IMR-90 (cell line): ENCODE measurements around the gene CCDC171. TPM values are rescaled to one million over a fixed set of nuclear protein-coding genes. Genes with fewer than 3 reads are reported as not detected.

Source experiments
- ATAC-seq: fragments of 200-7000 bp; cut with Tn5 transposase; 2 replicates; pipeline ENCODE4 v1.9.1; 2020; ENCODE audit warnings: low read depth, mild to moderate bottlenecking, moderate library complexity
- BruUV-seq: library from RNA; stranded (reverse); fragments of 400-500 nt; replicated peaks from 2 replicates; lab custom pipeline; 2021; lab: Mats Ljungman, UMichigan
- CTCF ChIA-PET: fragments of 300-600 bp; formaldehyde crosslinking; extraction: SDS; loops from one replicate; lab custom pipeline; 2021; ENCODE audit warnings: antibody characterized with exemption; lab: Yijun Ruan, JAX
- POLR2A ChIA-PET: fragments of 300-600 bp; sonication (Branson Sonifier 250); formaldehyde crosslinking; loops from one replicate; lab custom pipeline; 2022; ENCODE audit warnings: antibody characterized with exemption; ENCODE audit not compliant: unreplicated experiment; lab: Charles Lee
- DNase-seq: peaks from one replicate; pipeline ENCODE4 v3.0.0; 2013
- H2AFZ ChIP-seq: replicated peaks from 2 replicates; pipeline ENCODE3; 2013; ENCODE audit warnings: low read length, mild to moderate bottlenecking; ENCODE audit not compliant: poor library complexity
- H2AK5ac ChIP-seq: 2 replicates; pipeline ENCODE4 v1.6.1; 2013; ENCODE audit warnings: low read depth, low read length, inconsistent platforms
- H2AK9ac ChIP-seq: replicated peaks from 2 replicates; pipeline ENCODE3; 2013; ENCODE audit warnings: mild to moderate bottlenecking, low read depth, low read length, moderate library complexity; ENCODE audit not compliant: poor library complexity
- H2BK120ac ChIP-seq: 2 replicates; pipeline ENCODE4 v1.6.1; 2013; ENCODE audit warnings: low read depth, low read length, inconsistent platforms
- H2BK15ac ChIP-seq: 3 replicates; pipeline ENCODE4 v1.6.1; 2013; ENCODE audit warnings: low read depth, low read length, inconsistent platforms
- H2BK20ac ChIP-seq: 2 replicates; pipeline ENCODE4 v1.6.1; 2013; ENCODE audit warnings: low read depth, mild to moderate bottlenecking, inconsistent platforms, low read length, moderate library complexity
- H2BK5ac ChIP-seq: 2 replicates; pipeline ENCODE4 v1.6.1; 2013; ENCODE audit warnings: mild to moderate bottlenecking, low read depth, low read length, inconsistent platforms; ENCODE audit not compliant: poor library complexity, severe bottlenecking
- H3K14ac ChIP-seq: replicated peaks from 2 replicates; pipeline ENCODE4 v1.6.1; 2013; ENCODE audit warnings: low read depth, low read length, inconsistent platforms
- H3K18ac ChIP-seq: 2 replicates; pipeline ENCODE4 v1.6.1; 2013; ENCODE audit warnings: low read depth, low read length, control low read depth
- H3K23ac ChIP-seq: 2 replicates; pipeline ENCODE4 v1.6.1; 2013; ENCODE audit warnings: low read depth, low read length, inconsistent platforms
- H3K27ac ChIP-seq: 2 replicates; pipeline ENCODE4 v1.5.1; 2013; ENCODE audit warnings: mild to moderate bottlenecking, control low read depth, low read length; ENCODE audit not compliant: insufficient read depth
- H3K27me3 ChIP-seq: 2 replicates; pipeline ENCODE4 v1.6.1; 2013; ENCODE audit warnings: low read length; ENCODE audit not compliant: control insufficient read depth, insufficient read depth
- H3K36me3 ChIP-seq: 2 replicates; pipeline ENCODE4 v1.6.1; 2013; ENCODE audit warnings: low read length, mixed read lengths; ENCODE audit not compliant: control insufficient read depth, insufficient read depth
- H3K4ac ChIP-seq: 2 replicates; pipeline ENCODE4 v1.6.1; 2013; ENCODE audit warnings: low read depth, low read length, inconsistent platforms
- H3K4me1 ChIP-seq: 2 replicates; pipeline ENCODE4 v1.6.1; 2013; ENCODE audit warnings: low read length, mixed read lengths; ENCODE audit not compliant: control insufficient read depth, insufficient read depth
- H3K4me2 ChIP-seq: 2 replicates; pipeline ENCODE4 v1.6.1; 2013; ENCODE audit warnings: low read depth, mild to moderate bottlenecking, control low read depth, low read length, moderate library complexity
- H3K4me3 ChIP-seq: 2 replicates; pipeline ENCODE4 v1.5.1; 2013; ENCODE audit warnings: low read depth, mild to moderate bottlenecking, control low read depth, low read length, moderate library complexity; ENCODE audit not compliant: insufficient read depth
- H3K56ac ChIP-seq: 2 replicates; pipeline ENCODE4 v1.6.1; 2013; ENCODE audit warnings: low read length, inconsistent platforms; ENCODE audit not compliant: insufficient read depth; ENCODE audit errors: extremely low read depth
- H3K79me1 ChIP-seq, 2 experiments: 2 replicates each; pipeline ENCODE4 v1.6.1; 2013; ENCODE audit warnings: low read length in 2 of 2, inconsistent platforms in 1 of 2, low read depth in 1 of 2
- H3K9ac ChIP-seq: 2 replicates; pipeline ENCODE4 v1.6.1; 2013; ENCODE audit warnings: low read depth, low read length, control low read depth
- H3K9me1 ChIP-seq: 2 replicates; pipeline ENCODE4 v1.6.1; 2013; ENCODE audit warnings: low read length, inconsistent platforms; ENCODE audit not compliant: insufficient read depth
- H3K9me3 ChIP-seq: 2 replicates; pipeline ENCODE4 v1.6.1; 2013; ENCODE audit warnings: low read length; ENCODE audit not compliant: control insufficient read depth, insufficient read depth
- H4K20me1 ChIP-seq: 2 replicates; pipeline ENCODE4 v1.6.1; 2013; ENCODE audit warnings: low read length, inconsistent platforms; ENCODE audit not compliant: insufficient read depth
- H4K5ac ChIP-seq: 2 replicates; pipeline ENCODE4 v1.6.1; 2013; ENCODE audit warnings: mild to moderate bottlenecking, low read depth, low read length, control low read depth
- H4K8ac ChIP-seq, 2 experiments: 2 replicates each; pipeline ENCODE4 v1.6.1; 2013; ENCODE audit warnings: low read depth in 2 of 2, low read length in 2 of 2, control low read depth in 1 of 2, inconsistent platforms in 1 of 2
- H4K91ac ChIP-seq: 2 replicates; pipeline ENCODE4 v1.6.1; 2013; ENCODE audit warnings: low read depth, low read length, inconsistent platforms; ENCODE audit not compliant: insufficient read depth
- BHLHE40 ChIP-seq: fragments of 150-350 bp; IDR thresholded peaks from 2 replicates; pipeline ENCODE4 v1.6.1; 2016; ENCODE audit warnings: mild to moderate bottlenecking, low read depth, low read length
- CEBPB ChIP-seq: IDR thresholded peaks from 2 replicates; pipeline ENCODE4 v1.6.1; 2012; ENCODE audit warnings: low read depth, low read length, improper control_type of control experiment
- CHD1 ChIP-seq: IDR thresholded peaks from 2 replicates; pipeline ENCODE4 v1.6.1; 2012; ENCODE audit warnings: low read depth, low read length, improper control_type of control experiment
- CTCF ChIP-seq: conservative IDR thresholded peaks from 2 replicates; pipeline ENCODE4 v1.5.1; 2012; ENCODE audit warnings: mild to moderate bottlenecking, low read depth, low read length, improper control_type of control experiment
- ELK1 ChIP-seq: fragments of 150-350 bp; IDR thresholded peaks from 2 replicates; pipeline ENCODE4 v1.6.1; 2016; ENCODE audit warnings: low read depth, mild to moderate bottlenecking, low read length, moderate library complexity, borderline replicate concordance
- FOS ChIP-seq: fragments of 150-350 bp; IDR thresholded peaks from 2 replicates; pipeline ENCODE4 v1.6.1; 2016; ENCODE audit warnings: low read depth, low read length
- MAFK ChIP-seq: IDR thresholded peaks from 2 replicates; pipeline ENCODE4 v1.6.1; 2012; ENCODE audit warnings: low read depth, low read length, improper control_type of control experiment
- MAZ ChIP-seq: IDR thresholded peaks from 2 replicates; pipeline ENCODE4 v1.6.1; 2012; ENCODE audit warnings: low read depth, mild to moderate bottlenecking, low read length, improper control_type of control experiment, moderate library complexity, borderline replicate concordance
- MXI1 ChIP-seq: IDR thresholded peaks from 2 replicates; pipeline ENCODE4 v1.6.1; 2012; ENCODE audit warnings: low read depth, mild to moderate bottlenecking, low read length, moderate library complexity, borderline replicate concordance
- NFE2L2 ChIP-seq: fragments of 150-350 bp; IDR thresholded peaks from 2 replicates; pipeline ENCODE4 v1.6.1; 2016; ENCODE audit warnings: low read depth, mild to moderate bottlenecking, low read length
- POLR2A ChIP-seq: IDR thresholded peaks from 2 replicates; pipeline ENCODE4 v1.6.1; 2012; ENCODE audit warnings: mild to moderate bottlenecking, low read depth, low read length
- RAD21 ChIP-seq: IDR thresholded peaks from 2 replicates; pipeline ENCODE4 v1.6.1; 2012; ENCODE audit warnings: low read length, improper control_type of control experiment
- RCOR1 ChIP-seq: IDR thresholded peaks from 2 replicates; pipeline ENCODE4 v1.6.1; 2012; ENCODE audit warnings: mild to moderate bottlenecking, low read length, improper control_type of control experiment; ENCODE audit not compliant: insufficient replicate concordance
- RFX5 ChIP-seq: IDR thresholded peaks from 2 replicates; pipeline ENCODE4 v1.8.0; 2012; ENCODE audit warnings: low read depth, mild to moderate bottlenecking, low read length, moderate library complexity
- SMC3 ChIP-seq: fragments of 150-350 bp; IDR thresholded peaks from 2 replicates; pipeline ENCODE4 v1.6.1; 2016; ENCODE audit warnings: low read depth, mild to moderate bottlenecking, antibody characterized with exemption, low read length, moderate library complexity
- USF2 ChIP-seq: fragments of 150-350 bp; IDR thresholded peaks from 2 replicates; pipeline ENCODE4 v1.6.1; 2017; ENCODE audit warnings: mild to moderate bottlenecking, antibody characterized with exemption, low read length, low read depth
- WGBS, 2 experiments: methylation state at CpG; one replicate each; pipeline versions ENCODE4 v1.1.5 to v1.1.7; 2013; ENCODE audit warnings: missing lambda C conversion rate in 2 of 2; ENCODE audit not compliant: insufficient read length in 1 of 2; ENCODE audit errors: extremely low coverage in 2 of 2; 5-methylcytosine and 5-hydroxymethylcytosine counted together
- dilution Hi-C: fragments of 300-500 bp; cut with HindIII; formaldehyde crosslinking; loops from one replicate; pipeline ENCODE4 v1.14.3; 2018; ENCODE audit warnings: low sequenced_read_pairs; ENCODE audit not compliant: unreplicated experiment
- in situ Hi-C: fragments of 300-500 bp; cut with MboI; formaldehyde crosslinking; loops from 3 replicates; pipeline ENCODE4 v1.14.3; 2019; ENCODE audit warnings: low sequenced_read_pairs, inconsistent platforms, mixed read lengths
- intact Hi-C: fragments of 100-400 bp; cut with micrococcal nuclease; formaldehyde crosslinking; loops from 2 replicates; pipeline ENCODE4 v1.10.0; 2022
- polyA plus RNA-seq, 3 experiments: library from polyadenylated mRNA; depleted of rRNA; stranded (reverse); fragments of >200 nt; gene quantifications; 2 replicates each; pipeline ENCODE4 v1.2.3, GENCODE V29; 2012; ENCODE audit warnings: low replicate concordance in 1 of 3
- total RNA-seq: library from RNA; depleted of rRNA; stranded (reverse); fragments of >200 nt; gene quantifications from 2 replicates; pipeline ENCODE4 v1.2.3, GENCODE V29; 2012

CCDC171 gene
- total and polyA plus RNA-seq, 2 of the 4 experiments (the other 2 are of a cell fraction): 0.63 to 2.2 TPM

- no CpG with 5 or more reads among the region's 2 CpGs for WGBS, 2 experiments
- H3K9me1 ChIP-seq: no peaks in the 10 kb centered on the region
- no peak overlapping the region for H3K4me2 ChIP-seq
- no peaks in the 10 kb centered on the region for H3K36me3 ChIP-seq
- ATAC-seq (peak; percentile 70; the same call in 1 of the 2 replicates), DNase-seq (peak; percentile 74)
- TF ChIP-seq CHD1: no peak
- no peak for TF ChIP-seq MAZ
- no peak for TF ChIP-seq USF2
- no peak for TF ChIP-seq RCOR1
- TF ChIP-seq FOS: no peak
- no peak for TF ChIP-seq MXI1
- no peak for TF ChIP-seq ELK1
- no peak for TF ChIP-seq POLR2A
- no peak for TF ChIP-seq CEBPB
- peak; percentile 90 for TF ChIP-seq SMC3
- peak; percentile 87 for TF ChIP-seq RAD21
- TF ChIP-seq CTCF: peak; percentile 82
- TF ChIP-seq MAFK: no peak
- no peak for TF ChIP-seq BHLHE40
- no peak for TF ChIP-seq RFX5
- no peak for TF ChIP-seq NFE2L2
- no peak overlapping the region for H2AK5ac ChIP-seq
- dilution Hi-C loops (no loop called here), intact Hi-C loops (loop anchor here (1.0 to 10.0 kb wide), 6 partner anchors 258 to 994 kb away; no protein-coding TSS in a partner anchor), in situ Hi-C loops (no loop called here)
- no peak overlapping the region for H4K8ac ChIP-seq
- H2AK9ac ChIP-seq: no peak overlapping the region
- no peak overlapping the region for H3K14ac ChIP-seq
- CTCF ChIA-PET: interaction anchor here (1.1 kb wide), 1 partner anchor 156 kb away, joined by 3 read pairs; no protein-coding TSS in a partner anchor
- no peak overlapping the region for H2BK5ac ChIP-seq
- H3K18ac ChIP-seq: no peak overlapping the region; the same call in 1 of the 2 replicates
- no peak overlapping the region for H2AFZ ChIP-seq
- H3K9me3 ChIP-seq: no peaks in the 10 kb centered on the region
- H3K27me3 ChIP-seq: no peaks in the 10 kb centered on the region
- no peak overlapping the region for H3K27ac ChIP-seq
- no peak overlapping the region for H2BK120ac ChIP-seq
- H3K4me3 ChIP-seq: no peak overlapping the region
- no peaks in the 10 kb centered on the region for H4K20me1 ChIP-seq
- H4K91ac ChIP-seq: no peak overlapping the region
- H3K23ac ChIP-seq: no peak overlapping the region
- no peaks in the 10 kb centered on the region for H3K79me1 ChIP-seq
- no peak overlapping the region for H3K9ac ChIP-seq
- no TSS peak for BruUV-seq
- no peak overlapping the region for H3K56ac ChIP-seq
- H4K5ac ChIP-seq: peak overlapping the region; percentile 59
- POLR2A ChIA-PET: no interaction called here
- no peak overlapping the region for H2BK15ac ChIP-seq
- H3K4ac ChIP-seq: no peak overlapping the region
- H3K4me1 ChIP-seq: no peaks in the 10 kb centered on the region; the same call in 1 of the 2 replicates
- H2BK20ac ChIP-seq: no peak overlapping the region
Measured at GRCh38 chr9:15873573-15874177, 320.8 kb downstream of the CCDC171 start.
